Calu3 (cell line): Measurements from ENCODE around the gene ARHGAP15. TPM values are rescaled to one million over a fixed set of nuclear protein-coding genes. Genes with fewer than 3 reads are reported as not detected.

ENCODE experiments used
- BruUV-seq: library from RNA; stranded (reverse); fragments of 400-500 nt; replicated peaks from 2 replicates; lab custom pipeline; 2021; lab: Mats Ljungman, UMichigan
- CTCF ChIA-PET: fragments of 300-600 bp; sonication (Branson Sonifier 250); formaldehyde crosslinking; loops from one replicate; lab custom pipeline; 2022; ENCODE audit warnings: antibody characterized with exemption; lab: Charles Lee
- DNase-seq: peaks from one replicate; pipeline ENCODE4 v3.0.0; 2022
- H3K27ac Mint-ChIP-seq: one replicate; pipeline ENCODE4 v1.8.0; 2022; ENCODE audit warnings: mixed read lengths; ENCODE audit not compliant: unreplicated experiment
- H3K27me3 Mint-ChIP-seq: one replicate; pipeline ENCODE4 v1.8.0; 2022; ENCODE audit warnings: mixed read lengths; ENCODE audit not compliant: unreplicated experiment
- H3K36me3 Mint-ChIP-seq: one replicate; pipeline ENCODE4 v1.8.0; 2022; ENCODE audit warnings: mild to moderate bottlenecking, moderate library complexity, mixed read lengths; ENCODE audit not compliant: insufficient read depth, unreplicated experiment
- H3K4me1 Mint-ChIP-seq: one replicate; pipeline ENCODE4 v1.8.0; 2022; ENCODE audit warnings: mild to moderate bottlenecking, low read depth, mixed read lengths; ENCODE audit not compliant: unreplicated experiment
- H3K4me3 Mint-ChIP-seq: one replicate; pipeline ENCODE4 v1.8.0; 2022; ENCODE audit warnings: mild to moderate bottlenecking, low read depth, moderate library complexity, mixed read lengths; ENCODE audit not compliant: unreplicated experiment
- H3K9me3 Mint-ChIP-seq: one replicate; pipeline ENCODE4 v1.8.0; 2022; ENCODE audit warnings: low read depth, mixed read lengths; ENCODE audit not compliant: unreplicated experiment
- intact Hi-C: fragments of 100-400 bp; cut with micrococcal nuclease; formaldehyde crosslinking; loops from one replicate; pipeline ENCODE4 v1.10.0; 2022; ENCODE audit not compliant: unreplicated experiment
- total RNA-seq: library from RNA; stranded (reverse); gene quantifications from 2 replicates; pipeline ENCODE4 v1.2.3, GENCODE V29; 2022
- TF ChIP-seq, protein P1 (sequence below): fragments of 200-600 bp; IDR thresholded peaks from one replicate; pipeline ENCODE4 v1.8.0; 2022; ENCODE audit warnings: antibody characterized with exemption; ENCODE audit not compliant: unreplicated experiment

Gene ARHGAP15
- total RNA-seq, 1 experiment from 2014 or later: not detected

DNA sequence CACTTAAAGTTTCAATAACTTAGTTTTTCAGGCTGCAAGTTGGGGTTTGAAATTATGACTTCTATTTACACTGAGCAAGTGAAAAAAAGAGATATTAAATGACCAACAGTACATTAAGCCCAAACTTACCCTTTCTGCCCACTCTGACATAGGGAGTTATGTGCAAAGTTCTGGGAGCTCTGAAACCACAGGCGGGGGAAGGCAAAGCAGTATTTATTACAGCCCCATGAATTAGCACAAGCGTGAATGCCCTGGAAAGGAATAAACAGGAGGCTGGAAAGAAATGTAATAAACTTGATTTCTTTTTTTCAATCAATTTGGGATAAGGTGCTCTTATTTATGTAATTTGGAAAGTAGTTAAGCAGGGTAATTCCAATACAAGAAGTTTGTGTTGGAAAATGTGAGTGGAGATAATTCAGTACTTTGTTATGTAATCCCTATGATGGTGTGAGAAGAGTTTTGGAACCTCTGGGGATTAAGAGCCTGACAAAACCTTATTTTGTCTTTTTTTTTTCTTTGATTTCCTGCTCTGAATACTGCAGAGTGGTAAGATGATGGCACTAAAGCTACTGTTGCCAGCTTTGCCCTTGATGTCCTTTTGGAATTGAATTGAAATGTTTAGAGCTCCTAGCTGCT lies 351.5 kb downstream of the ARHGAP15 start:
- CTCF ChIA-PET: no interaction called here
- no peaks in the 10 kb centered on the region for H3K9me3 Mint-ChIP-seq

DNA sequence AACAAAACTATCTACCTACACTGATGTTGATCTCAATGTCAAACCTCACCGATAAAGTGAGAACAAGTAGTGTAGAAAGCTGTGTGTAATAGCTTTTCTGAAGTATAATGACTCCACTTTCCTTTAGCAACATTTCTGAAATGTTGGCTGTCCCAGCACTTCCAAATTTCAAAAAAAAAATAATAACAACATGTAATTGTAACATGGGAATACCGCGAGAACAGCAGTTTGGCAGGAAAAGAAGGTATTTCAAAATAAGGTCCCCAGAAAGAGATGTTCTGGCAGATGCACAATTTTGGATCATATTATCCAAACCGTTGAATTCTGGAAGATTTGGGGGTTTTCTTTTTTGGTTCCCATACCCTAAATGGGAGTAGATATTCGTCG lies 352.0 kb downstream of the ARHGAP15 start:
- DNase-seq: no peak
- Mint-ChIP-seq H3K27me3 (no peaks in the 10 kb centered on the region), H3K27ac (no peak overlapping the region), H3K4me3 (no peak overlapping the region), H3K36me3 (no peaks in the 10 kb centered on the region), H3K9me3 (no peaks in the 10 kb centered on the region), H3K4me1 (no peaks in the 10 kb centered on the region)
- intact Hi-C loops: no loop called here
- CTCF ChIA-PET: no interaction called here
- TF ChIP-seq, protein P1, sequence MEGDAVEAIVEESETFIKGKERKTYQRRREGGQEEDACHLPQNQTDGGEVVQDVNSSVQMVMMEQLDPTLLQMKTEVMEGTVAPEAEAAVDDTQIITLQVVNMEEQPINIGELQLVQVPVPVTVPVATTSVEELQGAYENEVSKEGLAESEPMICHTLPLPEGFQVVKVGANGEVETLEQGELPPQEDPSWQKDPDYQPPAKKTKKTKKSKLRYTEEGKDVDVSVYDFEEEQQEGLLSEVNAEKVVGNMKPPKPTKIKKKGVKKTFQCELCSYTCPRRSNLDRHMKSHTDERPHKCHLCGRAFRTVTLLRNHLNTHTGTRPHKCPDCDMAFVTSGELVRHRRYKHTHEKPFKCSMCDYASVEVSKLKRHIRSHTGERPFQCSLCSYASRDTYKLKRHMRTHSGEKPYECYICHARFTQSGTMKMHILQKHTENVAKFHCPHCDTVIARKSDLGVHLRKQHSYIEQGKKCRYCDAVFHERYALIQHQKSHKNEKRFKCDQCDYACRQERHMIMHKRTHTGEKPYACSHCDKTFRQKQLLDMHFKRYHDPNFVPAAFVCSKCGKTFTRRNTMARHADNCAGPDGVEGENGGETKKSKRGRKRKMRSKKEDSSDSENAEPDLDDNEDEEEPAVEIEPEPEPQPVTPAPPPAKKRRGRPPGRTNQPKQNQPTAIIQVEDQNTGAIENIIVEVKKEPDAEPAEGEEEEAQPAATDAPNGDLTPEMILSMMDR: no peak
- no TSS peak for BruUV-seq

More for the DNA sequence above, 351.5 kb downstream of the ARHGAP15 start:
- no peak for DNase-seq
- no peaks in the 10 kb centered on the region for H3K36me3 Mint-ChIP-seq
- no peaks in the 10 kb centered on the region for H3K27me3 Mint-ChIP-seq
- TF ChIP-seq, protein P1: no peak
- intact Hi-C loops: no loop called here
- no peaks in the 10 kb centered on the region for H3K4me1 Mint-ChIP-seq
- H3K4me3 Mint-ChIP-seq: no peak overlapping the region
- BruUV-seq: no TSS peak
- H3K27ac Mint-ChIP-seq: no peak overlapping the region

DNA sequence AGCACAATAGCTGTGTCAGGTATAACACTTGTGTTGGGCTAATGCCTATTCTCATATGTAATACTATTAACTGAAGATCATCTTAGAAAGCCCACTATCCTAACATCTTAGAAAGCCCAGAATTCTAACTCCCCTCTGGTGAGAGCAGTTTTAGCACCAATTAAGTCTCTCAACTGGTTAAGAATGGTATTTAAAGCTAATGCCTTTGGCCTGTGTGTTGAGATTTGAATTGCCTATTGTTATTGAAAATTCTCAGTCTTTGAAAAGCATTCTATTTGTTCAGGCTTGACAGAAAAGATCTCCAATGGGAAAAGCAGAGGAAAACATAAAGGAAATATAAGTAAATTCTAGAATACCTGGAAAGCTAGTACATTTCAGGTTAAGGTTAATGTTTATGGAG lies 352.5 kb downstream of the ARHGAP15 start:
- intact Hi-C loops: no loop called here
- Mint-ChIP-seq H3K9me3 (no peaks in the 10 kb centered on the region), H3K27ac (no peak overlapping the region), H3K4me1 (no peaks in the 10 kb centered on the region), H3K27me3 (no peaks in the 10 kb centered on the region), H3K36me3 (no peaks in the 10 kb centered on the region), H3K4me3 (no peak overlapping the region)
- no peak for DNase-seq
- TF ChIP-seq, protein P1: no peak
- CTCF ChIA-PET: no interaction called here
- no TSS peak for BruUV-seq

DNA sequence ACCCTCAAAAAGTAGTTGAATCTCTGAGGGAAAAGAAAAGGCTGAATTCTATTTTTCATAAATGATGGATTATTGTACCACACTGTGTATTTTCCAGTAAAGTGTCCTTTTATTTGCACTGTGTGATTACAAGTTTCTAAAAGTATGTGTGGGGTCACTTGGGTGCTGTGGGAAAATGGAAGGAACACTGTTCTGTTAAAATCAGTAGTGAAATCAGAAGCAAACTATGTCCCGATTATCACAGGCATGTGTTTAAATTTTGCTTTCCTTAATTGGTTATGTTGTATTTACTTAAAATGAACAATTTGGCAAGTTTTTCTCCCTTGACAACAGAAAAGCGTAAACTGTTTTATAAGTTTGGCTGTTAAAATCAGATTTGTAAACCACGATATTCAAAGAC lies 353.1 kb downstream of the ARHGAP15 start:
- no peak overlapping the region for H3K4me3 Mint-ChIP-seq
- intact Hi-C loops: no loop called here
- no peaks in the 10 kb centered on the region for H3K36me3 Mint-ChIP-seq
- H3K27me3 Mint-ChIP-seq: no peaks in the 10 kb centered on the region
- H3K27ac Mint-ChIP-seq: no peak overlapping the region
- TF ChIP-seq, protein P1: no peak
- CTCF ChIA-PET: no interaction called here
- no TSS peak for BruUV-seq
- no peaks in the 10 kb centered on the region for H3K4me1 Mint-ChIP-seq
- no peak for DNase-seq
- no peaks in the 10 kb centered on the region for H3K9me3 Mint-ChIP-seq
